Keratinocyte (primary cell): ENCODE results near the gene TBX6. TPM values are rescaled to one million over a fixed set of nuclear protein-coding genes. Genes with fewer than 3 reads are reported as not detected.

Experiments
- DNase-seq: peaks from one replicate; pipeline ENCODE4 v3.0.0-alpha.2; 2011; ENCODE audit warnings: low read depth, missing footprints, low spot score
- FAIRE-seq: peaks from 2 replicates; lab custom pipeline; 2011; peaks lifted over from hg19 to GRCh38; lab: Jason Lieb, UNC
- H2AFZ ChIP-seq: 2 replicates; pipeline ENCODE4 v1.6.0; 2012; ENCODE audit warnings: low read length, control low read depth, inconsistent platforms; ENCODE audit not compliant: control insufficient read depth
- H3K27ac ChIP-seq: 2 replicates; pipeline ENCODE4 v1.5.1; 2011; ENCODE audit warnings: low read length; ENCODE audit not compliant: control insufficient read depth, insufficient read depth
- H3K27me3 ChIP-seq: 3 replicates; pipeline ENCODE4 v1.6.0; 2011; ENCODE audit warnings: low read length; ENCODE audit not compliant: control insufficient read depth, insufficient read depth; ENCODE audit errors: extremely low read depth
- H3K36me3 ChIP-seq, 2 experiments: 2 replicates in 1 of 2; 3 replicates in 1 of 2; pipeline ENCODE4 v1.5.1; 2011; ENCODE audit warnings: low read length in 2 of 2, mild to moderate bottlenecking in 1 of 2; ENCODE audit not compliant: control insufficient read depth in 2 of 2, insufficient read depth in 2 of 2; ENCODE audit errors: extremely low read depth in 1 of 2
- H3K4me1 ChIP-seq: 3 replicates; pipeline ENCODE4 v1.5.1; 2011; ENCODE audit warnings: low read length; ENCODE audit not compliant: control insufficient read depth, insufficient read depth; ENCODE audit errors: extremely low read depth
- H3K4me2 ChIP-seq: 3 replicates; pipeline ENCODE4 v1.6.0; 2011; ENCODE audit warnings: low read depth, low read length; ENCODE audit not compliant: control insufficient read depth, insufficient read depth; ENCODE audit errors: extremely low read depth
- H3K4me3 ChIP-seq, 3 experiments: fragments of 200-600 bp in 1 of 3; sonication (generic) in 1 of 3; 2 replicates in 2 of 3; 3 replicates in 1 of 3; pipeline ENCODE4 v1.5.1; 2011 to 2016; ENCODE audit warnings: low read length in 3 of 3, mild to moderate bottlenecking in 3 of 3, control low read depth in 2 of 3, inconsistent platforms in 1 of 3, low read depth in 1 of 3, mixed read lengths in 1 of 3, mixed run types in 1 of 3, moderate library complexity in 1 of 3; ENCODE audit not compliant: control insufficient read depth in 2 of 3, insufficient read depth in 2 of 3; ENCODE audit errors: extremely low read depth in 1 of 3
- H3K79me2 ChIP-seq: 2 replicates; pipeline ENCODE4 v1.6.0; 2012; ENCODE audit warnings: low read length; ENCODE audit not compliant: control insufficient read depth, insufficient read depth
- H3K9ac ChIP-seq: 3 replicates; pipeline ENCODE4 v1.6.0; 2011; ENCODE audit warnings: low read length; ENCODE audit not compliant: control insufficient read depth, insufficient read depth; ENCODE audit errors: extremely low read depth
- H3K9me1 ChIP-seq: 3 replicates; pipeline ENCODE4 v1.6.0; 2011; ENCODE audit warnings: low read length; ENCODE audit not compliant: control insufficient read depth, insufficient read depth; ENCODE audit errors: extremely low read depth
- H3K9me3 ChIP-seq: 2 replicates; pipeline ENCODE4 v1.5.1; 2012; ENCODE audit warnings: low read depth, low read length; ENCODE audit not compliant: control insufficient read depth
- H4K20me1 ChIP-seq: 3 replicates; pipeline ENCODE4 v1.6.0; 2011; ENCODE audit warnings: low read length; ENCODE audit not compliant: control insufficient read depth, insufficient read depth; ENCODE audit errors: extremely low read depth
- EZH2 ChIP-seq: IDR thresholded peaks from one replicate; pipeline ENCODE4 v1.6.1; 2012; ENCODE audit warnings: inconsistent platforms, mild to moderate bottlenecking, low read length, moderate library complexity
- dilution Hi-C: fragments of 300-500 bp; cut with MboI; formaldehyde crosslinking; loops from one replicate; pipeline ENCODE4 v1.7.0; 2020; ENCODE audit warnings: low sequenced_read_pairs; ENCODE audit not compliant: extremely low pct_ligation_motif_present
- polyA plus RNA-seq, 5 experiments: library from polyadenylated mRNA; depleted of rRNA in 3 of 5; stranded (reverse) in 3 of 5; stranded (forward) in 1 of 5; unstranded in 1 of 5; fragments of >200 nt; gene quantifications; 1 replicate in 1 of 5; 2 replicates in 3 of 5; 3 replicates in 1 of 5; pipeline versions ENCODE4 v1.2.1 to v1.2.3, GENCODE V29; 2011 to 2012; ENCODE audit warnings: missing spikeins in 2 of 5, low read depth in 1 of 5, low replicate concordance in 1 of 5
- TF ChIP-seq, protein P1 (sequence below), 3 experiments: IDR thresholded peaks in 1 of 3; conservative IDR thresholded peaks in 1 of 3; optimal IDR thresholded peaks in 1 of 3; 2 replicates in 2 of 3; 3 replicates in 1 of 3; pipeline versions ENCODE3 to v1.5.1; 2011; ENCODE audit warnings: low read length in 3 of 3, mild to moderate bottlenecking in 3 of 3, moderate library complexity in 2 of 3, control low read depth in 1 of 3, inconsistent platforms in 1 of 3; ENCODE audit not compliant: insufficient read depth in 2 of 3; ENCODE audit errors: extremely low read depth in 1 of 3

Gene TBX6
- polyA plus RNA-seq, 1 donor (not counting 4 experiments of a cell fraction or from before 2014, with no cell fraction given) = 0.18 TPM

DNA sequence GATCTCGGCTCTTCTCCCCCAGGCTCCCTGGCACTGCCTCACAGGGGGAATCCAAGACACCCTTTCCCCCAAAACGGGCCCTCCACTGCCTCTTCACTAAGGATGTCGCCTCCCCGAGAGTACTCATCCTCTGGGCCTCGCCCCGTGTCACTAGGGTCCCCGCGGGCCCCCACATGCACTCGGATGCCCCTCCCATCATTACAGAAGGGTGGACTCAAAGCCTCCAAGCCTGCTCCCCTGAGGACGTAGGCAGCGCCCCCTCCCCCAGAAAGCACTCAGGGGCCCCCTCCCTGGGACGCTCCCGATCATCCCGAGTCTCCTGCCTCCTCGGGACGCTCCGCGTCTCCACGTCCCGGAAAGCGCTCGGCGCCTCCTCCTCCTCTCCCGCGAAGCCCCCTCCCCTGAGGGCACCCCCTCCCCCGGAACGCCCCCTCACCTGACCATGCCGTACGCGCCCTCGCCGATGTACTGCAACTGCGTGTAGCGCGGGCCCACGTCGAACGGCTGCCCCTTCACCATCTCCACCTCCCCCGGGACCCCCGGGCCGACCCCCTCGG, 31.0 kb upstream of the TBX6 start:
- peak overlapping the region; percentile 67 to 79 (median 68) for H3K4me3 ChIP-seq
- peak overlapping the region; percentile 77 for H3K4me2 ChIP-seq
- no peak for DNase-seq
- no peaks in the 10 kb centered on the region for H3K79me2 ChIP-seq
- H4K20me1 ChIP-seq = no peaks in the 10 kb centered on the region
- no peaks in the 10 kb centered on the region for H3K27me3 ChIP-seq
- H3K27ac ChIP-seq = no peak overlapping the region
- no peak for TF ChIP-seq EZH2
- TF ChIP-seq, protein P1, sequence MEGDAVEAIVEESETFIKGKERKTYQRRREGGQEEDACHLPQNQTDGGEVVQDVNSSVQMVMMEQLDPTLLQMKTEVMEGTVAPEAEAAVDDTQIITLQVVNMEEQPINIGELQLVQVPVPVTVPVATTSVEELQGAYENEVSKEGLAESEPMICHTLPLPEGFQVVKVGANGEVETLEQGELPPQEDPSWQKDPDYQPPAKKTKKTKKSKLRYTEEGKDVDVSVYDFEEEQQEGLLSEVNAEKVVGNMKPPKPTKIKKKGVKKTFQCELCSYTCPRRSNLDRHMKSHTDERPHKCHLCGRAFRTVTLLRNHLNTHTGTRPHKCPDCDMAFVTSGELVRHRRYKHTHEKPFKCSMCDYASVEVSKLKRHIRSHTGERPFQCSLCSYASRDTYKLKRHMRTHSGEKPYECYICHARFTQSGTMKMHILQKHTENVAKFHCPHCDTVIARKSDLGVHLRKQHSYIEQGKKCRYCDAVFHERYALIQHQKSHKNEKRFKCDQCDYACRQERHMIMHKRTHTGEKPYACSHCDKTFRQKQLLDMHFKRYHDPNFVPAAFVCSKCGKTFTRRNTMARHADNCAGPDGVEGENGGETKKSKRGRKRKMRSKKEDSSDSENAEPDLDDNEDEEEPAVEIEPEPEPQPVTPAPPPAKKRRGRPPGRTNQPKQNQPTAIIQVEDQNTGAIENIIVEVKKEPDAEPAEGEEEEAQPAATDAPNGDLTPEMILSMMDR (optimal IDR thresholded peaks at IDR 0.05 in 1 of 3, IDR thresholded peaks at IDR 0.05 in 1 of 3, conservative IDR thresholded peaks at IDR 0.05 in 1 of 3; ENCODE audit: extremely low read depth in 1 of 3, insufficient read depth in 2 of 3, low read length in 3 of 3) = no peak
- dilution Hi-C loops = no loop called here
- no peak for FAIRE-seq
- H3K36me3 ChIP-seq = peaks cover 0 to 4% of the 10 kb centered on the region in 2 experiments
- peak overlapping the region; percentile 66 for H2AFZ ChIP-seq
- H3K9me1 ChIP-seq = no peaks in the 10 kb centered on the region
- H3K9ac ChIP-seq = peak overlapping the region; percentile 65
- no peaks in the 10 kb centered on the region for H3K9me3 ChIP-seq
- peaks cover 5% of the 10 kb centered on the region for H3K4me1 ChIP-seq

DNA sequence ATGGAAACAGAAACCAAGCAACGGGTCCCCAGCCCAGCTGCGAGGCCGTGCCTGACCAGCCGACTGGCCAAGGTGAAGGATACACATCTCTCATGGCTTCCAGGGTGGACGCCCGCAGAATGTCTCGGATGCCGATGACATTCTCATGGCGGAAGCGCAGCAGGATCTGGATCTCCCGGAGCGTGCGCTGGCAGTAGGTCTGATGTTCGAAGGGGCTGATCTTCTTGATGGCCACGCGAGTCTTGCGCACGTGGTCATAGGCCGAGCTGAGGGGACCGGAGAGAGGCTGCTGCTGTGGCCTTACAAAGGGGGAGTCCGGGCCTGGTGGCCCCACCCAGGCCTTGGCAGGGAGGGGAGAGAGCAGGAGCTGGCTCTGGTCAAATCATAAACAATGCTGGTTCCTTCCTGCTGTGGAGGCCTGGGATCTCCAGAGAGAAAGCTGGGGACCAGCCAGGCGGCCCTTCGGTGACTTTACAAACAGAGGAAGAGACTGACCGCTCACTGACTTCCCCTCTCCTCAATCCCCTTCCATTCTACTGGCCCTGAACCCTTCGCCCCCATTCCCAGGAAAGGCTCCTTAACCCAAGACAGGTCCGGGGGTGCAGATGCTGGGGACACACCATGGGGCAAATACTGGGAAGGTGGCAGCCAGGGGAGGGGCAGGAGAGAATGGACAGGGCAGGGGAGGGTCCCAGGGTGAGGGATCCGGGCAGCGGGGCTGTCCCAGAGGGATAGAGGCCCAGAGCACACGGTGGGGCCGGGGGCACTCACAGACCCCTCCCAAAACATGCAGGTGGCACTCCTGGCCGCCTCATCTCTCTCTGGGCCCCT, 30.2 kb upstream of the TBX6 start:
- Histone ChIP-seq H3K9me1 (no peaks in the 10 kb centered on the region), H2AFZ (no peak overlapping the region), H4K20me1 (no peaks in the 10 kb centered on the region), H3K9me3 (no peaks in the 10 kb centered on the region), H3K4me2 (peak overlapping the region; percentile 77), H3K4me3 (peak overlapping the region; percentile 67 to 79 (median 68)), H3K79me2 (no peaks in the 10 kb centered on the region), H3K27me3 (no peaks in the 10 kb centered on the region), H3K4me1 (peaks cover 5% of the 10 kb centered on the region), H3K27ac (no peak overlapping the region), H3K36me3 (peaks cover 0 to 4% of the 10 kb centered on the region in 2 experiments), H3K9ac (peak overlapping the region; percentile 65)
- FAIRE-seq = no peak
- dilution Hi-C loops = no loop called here
- no peak for DNase-seq
- no peak for TF ChIP-seq EZH2
- TF ChIP-seq, protein P1 (optimal IDR thresholded peaks at IDR 0.05 in 1 of 3, IDR thresholded peaks at IDR 0.05 in 1 of 3, conservative IDR thresholded peaks at IDR 0.05 in 1 of 3; ENCODE audit: extremely low read depth in 1 of 3, insufficient read depth in 2 of 3, low read length in 3 of 3) = no peak
